GM21528 (cell line): ENCODE results near the gene SAG.
"Not testable (repeated sequence)": the region's sequence is repeated elsewhere in the genome, so short reads cannot be mapped to it uniquely, and the experiment has no call there.

Source experiments
- ATAC-seq: cut with Tn5 transposase; IDR thresholded peaks from one replicate; pipeline ENCODE4 v1.9.1; 2021; ENCODE audit warnings: mild to moderate bottlenecking, moderate library complexity; ENCODE audit not compliant: unreplicated experiment, low FRiP score

The SAG gene

GRCh38 chr2:233374776-233375175, 67.2 kb downstream of the SAG start:
- not testable (repeated sequence) for ATAC-seq

GRCh38 chr2:233375490-233376314, 68.1 kb downstream of the SAG start:
- ATAC-seq, result no peak

- ATAC-seq, result no peak
Observed at GRCh38 chr2:233379034-233379433, 71.4 kb downstream of the SAG start.

GRCh38 chr2:233379441-233379840, 71.8 kb downstream of the SAG start:
- no peak for ATAC-seq

- ATAC-seq, result peak; percentile 40
Observed at GRCh38 chr2:233380132-233380895, 72.7 kb downstream of the SAG start.

GRCh38 chr2:233380995-233381637, 73.5 kb downstream of the SAG start:
- no peak for ATAC-seq

GRCh38 chr2:233381638-233381995, 74.0 kb downstream of the SAG start:
- ATAC-seq, result no peak

- ATAC-seq, result no peak
Observed at GRCh38 chr2:233384015-233384414, 76.4 kb downstream of the SAG start.

GRCh38 chr2:233384811-233385488, 77.3 kb downstream of the SAG start:
- ATAC-seq, result peak; percentile 7

GRCh38 chr2:233385489-233386044, 78.0 kb downstream of the SAG start:
- peak; percentile 72 for ATAC-seq

GRCh38 chr2:233386382-233387041, 78.9 kb downstream of the SAG start:
- ATAC-seq, result no peak

- no peak for ATAC-seq
Observed at GRCh38 chr2:233387225-233387624, 79.6 kb downstream of the SAG start.

- ATAC-seq, result no peak
Observed at GRCh38 chr2:233387667-233388528, 80.3 kb downstream of the SAG start.

- ATAC-seq, result no peak
Observed at GRCh38 chr2:233389601-233390125, 82.0 kb downstream of the SAG start.

GRCh38 chr2:233395687-233396086, 88.1 kb downstream of the SAG start:
- ATAC-seq, result no peak
